OCI-LY7 (cell line): ENCODE results near the gene EPB41L1.
A peak's percentile ranks its signal among the peaks of the same experiment; 100 is the strongest.

Experiments used
- CTCF ChIP-seq: fragments of 200-600 bp; sonication (generic); conservative IDR thresholded peaks from 2 replicates; pipeline ENCODE4 v1.5.1; 2014; ENCODE audit warnings: mild to moderate bottlenecking, antibody characterized with exemption, low read length, moderate library complexity, mixed read lengths
- EZH2phosphoT487 ChIP-seq: fragments of 200-600 bp; sonication (generic); IDR thresholded peaks from 2 replicates; pipeline ENCODE4 v1.6.1; 2018; ENCODE audit warnings: low read depth, borderline replicate concordance, mild to moderate bottlenecking, mixed run types, antibody characterized with exemption, low read length, moderate library complexity, mixed read lengths

GRCh38 chr20:36199345-36200257 is 45.1 kb downstream of the EPB41L1 start:
- TF ChIP-seq CTCF (peak; percentile 91), EZH2phosphoT487 (no peak)
